Motor neuron (in vitro differentiated cells): ENCODE measurements around the gene ADAP1. TPM values are rescaled to one million over a fixed set of nuclear protein-coding genes. Genes with fewer than 3 reads are reported as not detected.
A peak's percentile ranks its signal among the peaks of the same experiment; 100 is the strongest.

Experiments used
- ATAC-seq, 8 experiments: fragments of 200-7000 bp; cut with Tn5 transposase; replicated peaks in 6 of 8; 2 replicates each; pipeline ENCODE4 v1.8.0; 2021; ENCODE audit warnings: mild to moderate bottlenecking in 8 of 8, moderate library complexity in 8 of 8
- H3K27ac ChIP-seq, 2 donors: fragments of 250-450 bp; sonication (Bioruptor Pico); 2 replicates each; pipeline ENCODE4 v1.9.0; 2021; ENCODE audit warnings: antibody characterized with exemption in 2 of 2, mild to moderate bottlenecking in 2 of 2, moderate library complexity in 1 of 2
- H3K4me1 ChIP-seq, 2 donors: fragments of 250-450 bp; sonication (Bioruptor Pico); replicated peaks in 1 of 2; 2 replicates each; pipeline ENCODE4 v1.6.1; 2021; ENCODE audit warnings: antibody characterized with exemption in 2 of 2, mild to moderate bottlenecking in 2 of 2, moderate library complexity in 1 of 2
- H3K4me3 ChIP-seq, 5 donors: fragments of 250-450 bp; sonication (Bioruptor Pico); 2 replicates each; pipeline ENCODE4 v1.9.0; 2021; ENCODE audit warnings: antibody characterized with exemption in 5 of 5, mild to moderate bottlenecking in 5 of 5, moderate library complexity in 4 of 5
- WGBS, 10 experiments: fragments of 450-650 bp; shearing (Covaris generic); methylation state at CpG; one replicate each; pipeline ENCODE4 v1.0.0; 2022; 5-methylcytosine and 5-hydroxymethylcytosine counted together
- in situ Hi-C, 9 experiments: fragments of 400-800 bp; cut with MboI; loops; one replicate each; pipeline ENCODE4 v1.15.0; 2021; ENCODE audit warnings: low sequenced_read_pairs in 9 of 9, low pct_unique_long_range_greater_than_20kb in 2 of 9; ENCODE audit not compliant: unreplicated experiment in 9 of 9
- total RNA-seq, 8 experiments: library from RNA; unstranded; fragments of 300-600 nt; gene quantifications; 2 replicates each; pipeline versions ENCODE4 v1.2.3 to v1.2.4, GENCODE V29; 2022

The ADAP1 gene
- total RNA-seq, 8 experiments from 2014 or later, result 1.3 to 24.2 (median 3.7) TPM

DNA sequence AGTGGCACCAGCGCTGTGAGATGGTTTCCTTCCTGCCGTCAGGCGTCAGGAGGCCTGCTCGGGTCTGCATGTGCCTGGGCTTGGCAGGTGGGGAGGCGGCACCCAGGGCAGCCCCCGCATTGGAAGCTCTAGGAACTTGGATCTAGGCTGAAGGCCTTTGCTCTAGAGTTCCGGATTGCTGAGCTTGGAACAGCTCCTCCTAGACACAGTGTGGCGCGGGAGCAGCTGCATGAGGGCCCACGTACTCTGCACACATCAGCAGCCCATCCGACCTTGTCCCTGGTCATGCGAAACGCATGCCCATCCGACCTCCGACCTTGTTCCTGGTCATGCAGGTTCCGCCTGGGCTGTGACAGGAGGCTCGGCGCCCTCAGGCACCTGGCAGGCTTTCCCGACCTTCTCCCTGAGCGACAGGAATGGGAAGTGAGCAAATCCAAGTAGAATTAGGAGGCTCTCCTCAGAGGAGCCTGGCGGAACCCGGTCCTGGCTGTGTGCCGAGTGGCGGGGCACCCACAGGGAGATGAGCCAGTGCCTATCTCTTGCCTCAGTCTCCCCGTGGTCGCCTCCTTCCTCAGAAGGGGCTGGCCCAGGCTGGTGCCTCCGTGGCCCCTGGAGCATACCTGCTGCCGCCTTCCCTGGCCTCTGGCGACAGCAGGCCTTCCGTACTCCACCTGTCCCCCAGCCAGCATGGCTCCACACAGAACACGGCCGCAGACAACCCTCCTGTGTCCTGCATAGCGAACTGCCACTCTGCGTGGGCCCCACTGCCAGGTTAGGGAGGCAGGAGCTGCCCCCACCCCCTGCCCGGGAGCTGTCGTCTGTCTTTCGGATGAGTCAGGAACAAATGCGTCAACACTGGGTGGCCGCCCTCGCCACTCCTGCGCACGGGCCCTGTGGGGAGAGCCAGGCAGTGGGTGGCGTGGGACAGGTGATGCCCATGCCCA is 66.1 kb downstream of the ADAP1 start:
- in situ Hi-C loops, result no loop called here
- no peak overlapping the region for H3K27ac ChIP-seq
- no peak for ATAC-seq
- 60 to 100% (median 92%) methylated on average over 4 to 15 of the region's 43 CpGs; no CpG with 5 or more reads in 3 of the 10 experiments for WGBS, 10 experiments
- H3K4me1 ChIP-seq, result no peaks in the 10 kb centered on the region
- no peak overlapping the region for H3K4me3 ChIP-seq

DNA sequence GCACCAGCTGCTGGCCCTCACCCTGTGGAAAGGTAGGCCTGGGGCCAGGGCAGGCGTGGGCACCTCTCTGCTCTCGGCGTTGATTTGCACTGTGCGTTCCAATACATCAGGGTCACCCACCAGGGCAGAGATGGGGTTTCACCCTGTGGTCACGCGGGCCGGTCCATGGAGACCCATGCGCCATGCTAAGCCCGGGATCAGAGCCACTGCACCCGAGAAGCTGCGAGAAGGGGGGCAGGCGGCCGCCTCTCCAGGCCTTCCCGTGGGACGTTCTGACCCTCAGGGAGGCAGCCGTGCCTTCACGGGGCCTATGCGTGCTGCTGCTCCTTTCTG is 67.0 kb downstream of the ADAP1 start:
- 89 to 100% (median 100%) methylated on average over 1 to 8 of the region's 18 CpGs; no CpG with 5 or more reads in 7 of the 10 experiments for WGBS, 10 experiments
- Histone ChIP-seq H3K4me1 (no peaks in the 10 kb centered on the region), H3K4me3 (no peak overlapping the region), H3K27ac (no peak overlapping the region)
- ATAC-seq, result no peak
- in situ Hi-C loops, result no loop called here

DNA sequence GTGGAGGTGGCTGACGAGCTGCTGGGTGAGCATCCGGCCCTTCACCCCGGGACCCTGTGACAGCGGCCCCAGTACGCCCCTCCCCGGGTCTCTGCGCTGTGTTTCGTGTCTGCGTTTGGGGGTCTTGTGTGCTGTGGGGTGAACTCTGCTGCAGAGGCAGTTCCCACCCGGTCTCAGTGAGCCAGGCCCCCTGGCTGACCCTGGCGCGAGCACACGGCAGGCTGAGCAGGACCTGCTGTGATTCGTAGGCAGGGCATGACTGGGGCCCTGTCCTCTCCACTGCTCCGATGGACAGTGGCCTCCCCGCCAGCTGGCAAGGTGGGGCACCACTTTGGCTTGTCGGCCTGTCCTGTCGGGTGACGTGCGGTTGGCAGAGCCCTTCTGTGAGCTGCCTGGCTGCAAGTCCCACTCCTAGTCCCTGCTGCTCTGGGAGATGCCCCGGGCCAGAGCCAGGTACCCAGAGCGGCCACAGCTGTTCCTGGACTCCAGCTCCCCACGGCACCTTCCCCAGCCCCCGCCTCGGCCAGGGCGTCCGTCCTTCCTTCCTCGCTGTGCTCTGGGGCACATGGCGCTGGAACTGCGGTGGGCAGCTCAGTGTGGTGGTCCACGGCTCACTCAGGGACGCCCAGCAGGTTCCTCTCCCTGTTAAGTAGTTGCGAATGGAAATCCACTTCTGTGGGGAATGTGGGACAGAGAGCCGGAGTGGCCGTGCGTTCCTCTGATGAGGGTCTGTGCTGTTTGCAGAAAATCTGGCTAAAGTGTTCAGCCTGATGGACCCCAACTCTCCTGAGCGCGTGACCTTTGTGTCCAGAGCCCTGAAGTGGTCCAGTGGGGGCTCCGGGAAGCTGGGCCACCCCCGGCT is 67.6 kb downstream of the ADAP1 start:
- WGBS, 10 experiments, result 96 to 100% (median 100%) methylated on average over 3 to 10 of the region's 40 CpGs; no CpG with 5 or more reads in 7 of the 10 experiments
- H3K4me3 ChIP-seq, result no peak overlapping the region
- in situ Hi-C loops, result no loop called here
- H3K4me1 ChIP-seq, result no peaks in the 10 kb centered on the region
- ATAC-seq, result no peak
- no peak overlapping the region for H3K27ac ChIP-seq

DNA sequence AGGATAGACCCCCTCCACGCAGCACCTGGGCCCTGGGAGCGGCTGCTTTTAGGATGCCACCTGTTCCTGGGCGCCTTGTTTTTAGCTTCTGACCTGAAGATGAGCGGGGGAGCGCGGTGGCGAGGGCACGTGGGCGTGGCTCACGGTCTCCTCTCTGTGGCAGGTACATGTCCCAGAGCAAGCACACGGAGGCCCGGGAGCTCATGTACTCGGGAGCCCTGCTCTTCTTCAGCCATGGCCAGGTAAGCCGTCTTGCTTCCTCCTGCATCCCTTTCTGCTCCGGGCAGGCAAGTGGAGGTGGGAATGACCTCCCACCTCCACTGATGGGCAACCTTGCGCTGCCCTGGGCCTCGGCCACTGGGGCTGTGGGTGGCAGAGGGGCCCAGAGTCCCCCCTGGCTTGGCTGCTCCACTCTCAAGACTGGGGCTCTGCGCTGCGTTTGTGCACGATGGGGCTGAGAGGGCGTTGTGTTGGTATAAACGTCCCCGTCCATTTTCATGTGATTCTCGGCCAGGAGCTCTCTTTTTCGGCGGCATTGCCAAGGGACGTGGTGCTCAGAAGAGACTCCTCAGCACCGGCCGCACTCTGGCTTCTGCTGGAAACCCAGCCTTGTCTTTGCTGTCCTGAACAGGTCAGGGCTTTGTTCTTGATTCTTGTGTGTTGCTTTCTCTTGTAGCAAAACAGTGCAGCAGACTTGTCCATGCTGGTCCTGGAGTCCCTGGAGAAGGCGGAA is 68.4 kb downstream of the ADAP1 start:
- in situ Hi-C loops, result no loop called here
- ATAC-seq, result no peak
- Histone ChIP-seq H3K4me3 (no peak overlapping the region), H3K27ac (no peak overlapping the region), H3K4me1 (no peaks in the 10 kb centered on the region)
- WGBS, 10 experiments, result 87 to 100% (median 97%) methylated on average over 1 to 12 of the region's 30 CpGs; no CpG with 5 or more reads in 4 of the 10 experiments

DNA sequence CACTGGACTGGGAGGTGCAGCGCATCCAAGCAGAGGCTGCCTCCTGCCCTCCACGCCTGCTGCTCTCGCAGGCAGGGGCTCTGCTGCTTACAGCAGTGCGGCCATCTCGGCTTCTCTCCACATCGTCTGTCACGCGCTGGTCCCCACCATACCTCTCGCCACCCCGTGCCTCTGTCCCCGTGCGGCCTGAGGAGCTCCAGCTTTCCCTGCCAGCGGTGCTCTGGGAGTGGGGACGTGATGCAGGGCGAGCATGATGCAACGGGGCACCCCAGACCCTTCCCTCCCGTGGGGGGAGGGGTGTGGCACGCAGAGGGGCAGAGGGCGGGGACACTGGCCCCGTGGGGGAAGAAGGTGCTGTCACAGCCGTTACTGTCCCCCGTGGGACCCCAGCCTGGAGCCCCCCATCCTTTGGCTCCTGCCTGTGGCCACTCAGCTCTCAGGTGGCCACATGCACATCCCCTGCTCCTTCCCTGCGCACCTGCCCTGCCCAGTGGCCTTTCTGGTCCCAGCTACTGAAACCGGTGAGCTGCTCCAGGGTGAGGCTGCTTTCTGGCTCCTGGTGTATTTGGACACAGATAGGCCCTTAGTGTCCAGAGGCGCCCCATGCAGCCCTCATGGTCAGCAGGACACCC is 69.1 kb downstream of the ADAP1 start:
- Histone ChIP-seq H3K4me3 (no peak overlapping the region), H3K27ac (no peak overlapping the region), H3K4me1 (no peaks in the 10 kb centered on the region)
- 87 to 96% (median 90%) methylated on average over 2 to 9 of the region's 25 CpGs; no CpG with 5 or more reads in 5 of the 10 experiments for WGBS, 10 experiments
- peak in 2 of 8 experiments; percentile 6 to 28 for ATAC-seq
- in situ Hi-C loops, result no loop called here

DNA sequence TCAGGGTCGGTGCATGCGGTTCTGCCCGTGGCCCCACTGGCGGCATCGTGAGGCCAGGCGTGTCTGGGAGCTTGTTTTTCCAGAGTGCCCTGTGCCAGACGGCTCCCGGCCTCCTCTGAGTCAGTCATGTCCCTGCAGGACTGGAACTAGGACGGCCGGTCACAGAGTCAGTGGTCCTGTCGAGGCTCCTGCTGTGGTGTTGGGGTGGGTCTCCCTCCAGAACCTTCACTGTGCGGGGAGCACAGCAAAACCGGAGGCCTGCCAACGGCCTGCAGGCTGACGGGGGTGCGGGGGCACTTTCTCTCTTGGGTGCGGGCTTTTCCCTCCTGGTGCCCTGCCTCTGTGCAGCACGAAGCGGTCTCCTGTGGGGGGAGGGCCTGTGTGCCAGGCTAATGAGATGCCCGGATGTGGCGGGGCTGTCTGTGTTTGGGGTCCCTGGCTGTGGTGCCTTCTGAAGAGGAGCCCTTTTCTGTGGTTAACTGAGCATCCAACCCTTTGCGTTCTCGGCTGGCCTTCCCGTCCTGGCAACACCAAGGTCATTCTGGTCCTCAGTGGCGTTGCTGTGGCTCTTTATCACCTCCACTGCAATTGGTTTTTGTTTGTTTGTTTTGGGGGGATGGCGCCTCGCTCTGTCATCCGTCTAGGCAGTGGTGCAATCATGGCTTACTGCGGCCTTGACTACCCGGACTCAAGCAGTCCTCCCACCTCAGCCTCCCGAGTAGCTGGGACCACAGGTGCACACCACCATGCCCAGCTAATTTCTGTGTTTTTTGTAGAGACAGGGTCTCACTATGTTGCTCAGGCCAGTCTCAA is 70.1 kb downstream of the ADAP1 start:
- H3K4me1 ChIP-seq, result no peaks in the 10 kb centered on the region
- in situ Hi-C loops, result no loop called here
- no peak overlapping the region for H3K27ac ChIP-seq
- 55 to 100% (median 96%) methylated on average over 1 to 17 of the region's 31 CpGs; no CpG with 5 or more reads in 4 of the 10 experiments for WGBS, 10 experiments
- H3K4me3 ChIP-seq, result no peak overlapping the region
- peak in 1 of 8 experiments; percentile 28 for ATAC-seq

DNA sequence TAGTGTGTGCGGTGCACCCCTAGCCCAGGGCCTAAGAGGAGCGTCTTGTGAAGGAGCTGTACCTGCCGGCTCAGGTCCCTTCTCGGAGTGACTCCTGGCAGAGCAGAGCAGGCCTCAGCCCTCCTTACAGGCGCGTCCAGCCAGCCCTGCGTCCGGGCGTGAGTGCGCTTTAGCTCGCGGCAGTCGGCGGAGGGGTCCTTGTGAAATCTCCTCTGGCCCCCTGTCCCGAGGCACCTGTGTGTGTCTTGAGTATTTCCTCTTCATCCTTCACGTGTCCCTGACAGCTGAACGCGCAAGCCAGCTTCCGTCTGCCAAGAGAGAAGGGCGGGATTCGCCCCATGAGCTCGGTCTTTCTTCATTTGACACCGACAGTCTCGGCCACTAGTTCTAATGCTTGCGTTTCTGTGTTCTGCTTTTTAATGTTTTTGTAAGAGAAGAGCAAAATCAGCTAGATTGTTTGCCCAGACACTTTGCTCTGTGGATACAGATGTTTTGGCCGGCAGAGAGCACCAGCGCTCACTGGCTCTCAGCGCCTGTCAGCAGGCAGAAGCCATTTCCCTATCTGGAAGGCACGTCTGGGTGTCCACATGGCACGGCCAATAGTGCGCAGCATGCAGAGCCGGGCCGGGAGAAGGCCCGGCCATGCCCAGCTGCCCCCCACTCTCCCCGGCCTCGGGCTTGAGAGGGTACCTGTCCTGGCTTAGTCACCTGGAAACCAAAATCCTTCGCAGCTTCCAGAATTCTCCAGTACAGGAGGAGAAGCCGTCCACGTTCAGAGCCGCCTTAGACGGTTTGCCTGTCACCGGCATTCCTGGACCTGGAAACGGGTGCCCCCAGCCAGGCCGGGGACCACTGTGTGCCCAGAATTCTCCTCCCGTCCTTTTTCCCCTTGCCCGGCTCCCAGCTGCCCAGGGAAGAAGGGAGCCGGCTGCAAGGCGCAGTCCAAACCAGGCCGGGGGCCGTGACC is 71.1 kb downstream of the ADAP1 start:
- no peak overlapping the region for H3K27ac ChIP-seq
- no peak overlapping the region for H3K4me3 ChIP-seq
- 70 to 100% (median 92%) methylated on average over 2 to 19 of the region's 50 CpGs; no CpG with 5 or more reads in 2 of the 10 experiments for WGBS, 10 experiments
- H3K4me1 ChIP-seq, result peaks cover 4 to 5% of the 10 kb centered on the region in 2 donors
- in situ Hi-C loops, result no loop called here
- peak in 2 of 8 experiments; percentile 11 to 16 for ATAC-seq

DNA sequence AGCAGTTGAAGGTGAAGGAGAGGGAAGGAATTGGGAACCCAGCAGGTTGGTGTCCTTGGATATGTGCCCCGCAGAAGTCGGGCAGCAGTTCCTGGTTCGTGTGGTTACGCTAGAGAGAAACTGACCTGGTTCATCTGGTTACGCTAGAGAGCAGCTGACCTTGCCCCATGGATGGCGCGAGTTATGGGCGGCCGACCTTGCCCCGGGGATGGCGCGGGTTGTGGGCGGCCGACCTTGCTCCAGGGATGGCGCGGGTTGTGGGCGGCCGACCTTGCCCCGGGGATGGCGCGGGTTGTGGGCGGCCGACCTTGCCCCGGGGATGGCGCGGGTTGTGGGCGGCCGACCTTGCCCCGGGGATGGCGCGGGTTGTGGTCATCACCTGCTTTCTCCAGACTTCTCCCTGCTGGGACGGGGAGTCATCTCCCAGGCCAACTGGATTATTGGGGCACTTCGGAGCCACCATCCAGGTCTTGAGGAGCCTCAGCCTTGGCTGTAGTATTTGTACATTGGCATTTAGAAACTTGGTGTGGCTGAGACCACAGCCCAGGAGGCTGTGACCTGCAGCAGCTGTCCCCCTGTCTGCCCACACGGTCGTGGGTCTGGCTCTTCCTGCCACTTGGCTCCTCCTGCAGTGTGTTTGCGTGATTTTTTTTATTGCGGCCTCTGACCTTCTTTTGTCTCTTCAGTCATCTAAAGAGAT is 72.0 kb downstream of the ADAP1 start:
- in situ Hi-C loops, result no loop called here
- ATAC-seq, result peak in 1 of 8 experiments; percentile 3
- WGBS, 10 experiments, result 79 to 98% (median 91%) methylated on average over 1 to 9 of the region's 37 CpGs; no CpG with 5 or more reads in 4 of the 10 experiments

DNA sequence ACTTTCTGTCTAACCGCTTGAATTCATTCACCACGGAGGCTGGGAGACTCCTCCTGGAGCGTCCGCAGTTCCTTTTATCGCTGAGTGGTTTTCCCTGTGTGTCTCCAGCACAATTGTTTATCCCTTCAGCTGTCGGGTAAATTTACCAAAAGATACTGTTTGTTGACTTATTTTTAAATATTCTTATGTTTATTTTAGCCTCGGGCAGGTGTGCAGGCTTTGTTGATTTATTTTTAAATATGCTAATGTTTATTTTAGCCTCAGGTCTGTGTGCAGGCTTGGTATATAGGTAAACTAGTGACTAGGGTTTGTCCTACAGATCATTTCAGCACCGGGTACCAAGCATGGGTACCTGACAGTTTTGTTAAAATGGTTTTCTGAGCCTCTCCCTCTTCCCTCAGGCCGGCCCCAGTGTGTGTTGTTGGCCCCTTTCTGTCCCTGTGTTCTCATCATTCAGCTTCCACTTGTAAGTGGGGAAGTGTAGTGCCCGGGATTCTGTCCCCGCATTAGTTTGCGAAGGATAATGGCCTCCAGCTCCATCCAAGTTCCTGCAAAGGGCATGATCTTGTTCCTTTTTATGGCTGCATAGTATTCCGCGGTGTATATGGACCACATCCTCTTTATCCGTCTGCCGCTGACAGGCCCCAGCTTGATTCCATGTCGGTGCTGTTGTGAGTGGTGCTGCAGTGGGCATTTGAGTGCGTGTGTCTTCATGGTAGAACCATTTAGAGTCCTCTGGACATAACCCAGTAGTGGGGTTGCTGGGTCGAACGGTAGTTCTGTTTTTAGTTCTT is 72.8 kb downstream of the ADAP1 start:
- in situ Hi-C loops, result no loop called here
- H3K4me1 ChIP-seq, result peaks cover 5 to 8% of the 10 kb centered on the region in 2 donors
- no peak overlapping the region for H3K27ac ChIP-seq
- WGBS, 10 experiments, result 73 to 100% (median 96%) methylated on average over 2 to 12 of the region's 20 CpGs
- no peak overlapping the region for H3K4me3 ChIP-seq
- ATAC-seq, result no peak

More for the DNA sequence above, 72.0 kb downstream of the ADAP1 start:
- Histone ChIP-seq H3K4me3 (no peak overlapping the region), H3K27ac (no peak overlapping the region), H3K4me1 (peaks cover 5 to 8% of the 10 kb centered on the region in 2 donors)

DNA sequence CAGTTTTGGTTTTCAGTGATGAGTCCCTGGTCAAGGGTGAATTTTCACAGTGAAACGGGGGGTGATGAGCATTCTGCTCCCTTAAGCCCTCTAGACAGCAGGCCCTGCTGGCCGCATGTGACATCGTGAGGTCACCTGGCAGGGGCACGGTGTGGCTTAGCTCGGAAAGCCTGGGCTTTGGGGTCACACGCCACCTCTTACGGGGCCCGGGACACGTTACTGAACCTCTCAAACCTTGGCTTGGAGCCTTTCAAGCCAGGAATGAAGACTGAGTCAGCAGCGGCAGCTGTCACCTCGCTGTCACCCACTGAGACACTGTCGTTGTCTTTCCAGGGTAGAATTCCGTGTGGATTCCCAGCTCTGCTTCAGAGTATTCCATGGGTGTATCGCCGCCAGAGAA is 74.0 kb downstream of the ADAP1 start:
- Histone ChIP-seq H3K4me3 (no peak overlapping the region), H3K4me1 (peaks cover 10 to 12% of the 10 kb centered on the region in 2 donors), H3K27ac (no peak overlapping the region)
- in situ Hi-C loops, result no loop called here
- WGBS, 10 experiments, result 80 to 100% (median 94%) methylated on average over 1 to 12 of the region's 15 CpGs; no CpG with 5 or more reads in 4 of the 10 experiments
- ATAC-seq, result no peak
